Lower lobe of right lung (tissue), 2 donors: ENCODE data around the gene OR51B6. TPM values are rescaled to one million over a fixed set of nuclear protein-coding genes. Genes with fewer than 3 reads are reported as not detected.
"Not testable (repeated sequence)": the region's sequence is repeated elsewhere in the genome, so short reads cannot be mapped to it uniquely, and the experiment has no call there.

Experiments used
- ATAC-seq, 2 donors: fragments of 200-7000 bp; cut with Tn5 transposase; one replicate each; pipeline ENCODE4 v1.9.1; 2020 to 2022; ENCODE audit warnings: mild to moderate bottlenecking in 2 of 2, moderate library complexity in 2 of 2
- DNase-seq: peaks from one replicate; pipeline ENCODE4 v3.0.0-alpha.2; 2020
- H3K27ac ChIP-seq: fragments of 200-600 bp; one replicate; pipeline ENCODE4 v1.8.0; 2022
- H3K27me3 ChIP-seq: fragments of 200-600 bp; one replicate; pipeline ENCODE4 v1.8.0; 2022; ENCODE audit warnings: low read depth
- H3K36me3 ChIP-seq: fragments of 200-600 bp; one replicate; pipeline ENCODE4 v1.8.0; 2022; ENCODE audit warnings: mild to moderate bottlenecking
- H3K4me1 ChIP-seq: fragments of 200-600 bp; one replicate; pipeline ENCODE4 v1.8.0; 2022
- H3K4me3 ChIP-seq: fragments of 200-600 bp; one replicate; pipeline ENCODE4 v1.8.0; 2022; ENCODE audit warnings: mild to moderate bottlenecking
- H3K9me3 ChIP-seq: fragments of 200-600 bp; one replicate; pipeline ENCODE4 v1.8.0; 2022
- CTCF ChIP-seq: fragments of 200-600 bp; IDR thresholded peaks from one replicate; pipeline ENCODE4 v1.8.0; 2022; ENCODE audit warnings: antibody characterized with exemption, mild to moderate bottlenecking
- intact Hi-C: fragments of 100-400 bp; cut with DNase I; formaldehyde crosslinking; loops from one replicate; pipeline ENCODE4 v1.11.0; 2022
- total RNA-seq: library from RNA; stranded (reverse); fragmentation: NEBNext Ultra II Directional; extraction: Animal tissue kit (Norgen Biotek cat#: 25700); gene quantifications from one replicate; pipeline ENCODE4 v1.2.1, GENCODE V29; 2021
- donor health status: DM: no; HTN: yes; CAD: no; lungs with severe emphysema.

Gene OR51B6
- total RNA-seq, 1 donor from 2014 or later, result not detected

GRCh38 chr11:5339771-5340322, 11.5 kb upstream of the OR51B6 start:
- no peak for DNase-seq
- Histone ChIP-seq H3K4me1 (no peaks in the 10 kb centered on the region), H3K4me3 (no peak overlapping the region), H3K36me3 (no peaks in the 10 kb centered on the region), H3K9me3 (no peaks in the 10 kb centered on the region), H3K27me3 (no peaks in the 10 kb centered on the region), H3K27ac (no peak overlapping the region)
- ATAC-seq, result no peak
- intact Hi-C loops, result no loop called here
- TF ChIP-seq CTCF, result no peak

DNA sequence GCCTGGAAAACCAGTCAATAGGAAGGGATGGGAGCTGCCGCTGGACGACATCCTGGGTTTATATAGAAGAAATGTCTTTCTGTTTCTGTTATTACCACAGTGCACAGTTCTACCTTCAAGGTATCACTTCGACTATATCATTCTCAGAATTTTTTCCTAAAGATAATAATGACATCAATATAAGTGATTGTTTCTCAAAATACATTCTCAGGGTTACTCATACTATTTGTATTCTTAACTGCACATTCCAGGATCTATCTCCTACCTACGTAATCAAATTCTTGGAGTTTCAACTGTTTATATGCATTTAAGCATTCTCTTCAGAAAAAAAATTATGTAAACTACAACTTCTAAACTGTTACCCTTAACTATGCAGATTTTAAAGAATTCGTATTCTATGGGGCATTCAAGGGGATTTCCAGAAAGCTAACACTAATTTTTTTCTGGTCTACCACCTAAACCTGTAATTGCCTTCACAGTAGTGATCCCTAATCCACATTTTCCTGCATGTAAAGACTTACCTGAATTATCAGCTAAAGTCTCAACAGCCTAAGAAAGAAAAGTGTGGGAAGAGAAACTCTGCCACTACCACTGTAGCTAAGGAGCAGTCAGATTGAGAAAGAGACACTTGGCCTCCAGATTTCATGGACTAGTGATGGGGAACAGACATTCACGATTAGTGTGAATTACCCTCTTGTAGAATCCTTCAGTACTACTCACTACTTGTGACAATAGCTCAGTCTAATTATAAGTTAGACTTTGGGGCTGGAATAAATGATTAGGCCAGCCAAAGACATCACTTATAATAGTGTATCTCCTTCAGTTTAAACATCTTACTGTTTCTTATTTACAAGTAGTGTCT, 7.6 kb upstream of the OR51B6 start, which contains the start of gene OR51B5:
Gene OR51B5, minus strand, starts transcription at position 51 of the 862 bp plus-strand sequence. Its CDS starts 0 bp downstream, at position 51.
- DNase-seq, result no peak
- TF ChIP-seq CTCF, result no peak
- Histone ChIP-seq H3K27me3 (no peaks in the 10 kb centered on the region), H3K27ac (no peak within 1 kb of the TSS), H3K4me1 (no peaks in the 10 kb centered on the region), H3K36me3 (no peaks in the 10 kb centered on the region), H3K9me3 (no peaks in the 10 kb centered on the region), H3K4me3 (no peak within 1 kb of the TSS)
- intact Hi-C loops, result no loop called here
- ATAC-seq, result no peak

- H3K4me1 ChIP-seq, result no peaks in the 10 kb centered on the region
- TF ChIP-seq CTCF, result no peak
- ATAC-seq, result no peak
- intact Hi-C loops, result no loop called here
- no peaks in the 10 kb centered on the region for H3K36me3 ChIP-seq
- no peak overlapping the region for H3K27ac ChIP-seq
- H3K4me3 ChIP-seq, result no peak overlapping the region
- no peaks in the 10 kb centered on the region for H3K27me3 ChIP-seq
- DNase-seq, result no peak
- H3K9me3 ChIP-seq, result no peaks in the 10 kb centered on the region
These were observed 5.5 kb upstream of the OR51B6 start for GRCh38 chr11:5345831-5346230.

DNA sequence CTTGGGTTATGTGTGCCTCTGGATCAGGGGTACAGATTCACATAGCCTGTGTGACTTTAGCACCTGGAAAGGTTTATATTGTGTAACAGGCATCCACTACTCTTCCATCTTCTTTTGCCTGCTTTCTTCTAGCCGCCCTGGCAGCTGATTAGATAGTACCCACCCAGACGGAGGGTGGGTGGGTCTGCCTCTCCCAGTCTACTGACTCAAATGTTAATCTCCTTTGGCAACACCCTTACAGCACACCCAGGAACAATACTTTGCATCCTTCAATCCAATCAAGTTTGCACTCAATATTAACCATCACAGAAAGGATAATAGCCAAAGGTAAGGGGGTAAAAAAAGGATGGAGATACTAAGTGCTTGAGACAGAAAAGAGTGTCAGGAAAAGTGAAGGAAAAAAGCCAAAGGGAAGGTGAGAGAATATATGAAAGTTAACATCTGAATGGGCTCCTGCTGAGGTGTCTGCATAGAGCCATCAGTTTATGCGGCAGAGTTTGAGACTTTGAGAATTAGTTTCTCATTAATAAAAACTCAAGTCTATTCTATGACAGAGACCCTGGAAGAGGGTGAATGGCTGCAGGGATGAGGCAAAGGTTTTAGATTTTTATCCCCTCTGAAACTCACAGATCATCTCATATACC, 2.6 kb upstream of the OR51B6 start:
- no peak for TF ChIP-seq CTCF
- intact Hi-C loops, result no loop called here
- H3K27ac ChIP-seq, result no peak overlapping the region
- H3K36me3 ChIP-seq, result no peaks in the 10 kb centered on the region
- no peaks in the 10 kb centered on the region for H3K27me3 ChIP-seq
- no peaks in the 10 kb centered on the region for H3K9me3 ChIP-seq
- no peaks in the 10 kb centered on the region for H3K4me1 ChIP-seq
- H3K4me3 ChIP-seq, result no peak overlapping the region
- no peak for ATAC-seq
- DNase-seq, result no peak

DNA sequence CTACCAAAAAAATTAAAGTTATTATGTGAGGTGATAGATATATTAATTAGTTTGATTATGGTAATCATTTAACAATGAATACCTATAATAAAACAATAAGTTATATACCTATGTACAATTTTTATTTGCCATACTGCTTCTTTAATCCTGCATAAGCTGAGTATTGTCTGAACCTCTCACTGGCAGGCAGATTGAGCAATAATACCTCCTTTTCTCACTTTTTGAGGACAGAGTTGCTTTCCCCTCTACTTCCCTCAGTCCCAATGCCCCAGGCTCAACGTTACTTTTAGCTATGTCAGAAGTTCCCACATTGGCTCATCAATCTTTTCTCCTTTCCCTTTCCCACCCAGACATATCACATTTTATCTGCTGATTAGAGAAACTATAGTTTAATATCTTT, 1.8 kb upstream of the OR51B6 start:
- no peak for TF ChIP-seq CTCF
- no peak for ATAC-seq
- intact Hi-C loops, result no loop called here

DNA sequence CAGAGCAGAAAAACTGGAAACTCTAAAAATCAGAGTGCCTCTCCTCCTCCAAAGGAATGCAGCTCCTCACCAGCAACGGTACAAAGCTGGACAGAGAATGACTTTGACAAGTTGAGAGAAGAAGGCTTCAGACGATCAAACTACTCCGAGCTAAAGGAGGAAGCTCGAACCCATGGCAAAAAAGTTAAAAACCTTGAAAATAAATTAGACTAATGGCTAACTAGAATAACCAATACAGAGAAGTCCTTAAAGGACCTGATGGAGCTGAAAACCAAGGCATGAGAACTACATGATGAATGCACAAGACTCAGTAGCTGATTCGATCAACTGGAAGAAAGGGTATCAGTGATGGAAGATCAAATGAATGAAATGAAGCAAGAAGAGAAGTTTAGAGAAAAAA, 4.7 kb downstream of the OR51B6 start:
- H3K27me3 ChIP-seq, H3K9me3 ChIP-seq, H3K36me3 ChIP-seq, H3K4me3 ChIP-seq, H3K4me1 ChIP-seq, ATAC-seq, intact Hi-C loops, DNase-seq, H3K27ac ChIP-seq: not testable (repeated sequence)

More for the DNA sequence above, 1.8 kb upstream of the OR51B6 start:
- Histone ChIP-seq H3K27me3 (no peaks in the 10 kb centered on the region), H3K36me3 (no peaks in the 10 kb centered on the region), H3K4me3 (no peak overlapping the region), H3K4me1 (no peaks in the 10 kb centered on the region), H3K9me3 (no peaks in the 10 kb centered on the region), H3K27ac (no peak overlapping the region)
- no peak for DNase-seq
